Stimulated activated CD8-positive, alpha-beta memory T cell treated with anti-CD3 and anti-CD28 coated beads, Interleukin-7, amount 100 ng/mL, for 1 hour (primary cell): Measurements from ENCODE around the gene KRT27.
"Not testable (repeated sequence)": the region's sequence is repeated elsewhere in the genome, so short reads cannot be mapped to it uniquely, and the experiment has no call there.

ENCODE experiments used
- DNase-seq, 2 donors: peaks; one replicate each; pipeline ENCODE4 v3.0.0-alpha.2; 2020; ENCODE audit warnings: low read depth in 2 of 2

KRT27 gene

DNA sequence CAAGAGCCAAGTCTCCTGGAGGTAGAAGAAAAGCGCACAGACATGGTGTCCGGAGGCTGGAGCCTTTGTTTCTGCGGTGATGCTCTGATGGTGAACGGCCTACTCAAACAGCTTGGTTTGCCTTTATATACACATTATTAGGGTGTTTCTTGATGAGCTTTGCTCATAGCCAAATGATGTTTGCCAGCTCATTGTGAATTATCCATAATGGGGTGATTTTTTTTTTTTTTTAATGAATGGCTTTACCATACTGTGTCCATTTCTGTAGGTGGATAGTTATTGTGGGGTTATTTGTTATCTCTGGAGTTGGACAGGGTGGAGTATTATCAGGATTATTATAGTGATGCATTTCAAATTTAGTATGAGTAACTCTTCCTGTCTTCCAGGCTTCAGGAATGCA, at the start of gene KRT27:
KRT27 (minus strand) TSS at position 101 of the 400 bp plus-strand sequence; CDS start at position 44, 57 bp downstream.
- DNase-seq: no peak

GRCh38 chr17:40830085-40830776, 47.9 kb upstream of the KRT27 start:
- no peak for DNase-seq

- no peak for DNase-seq
These were observed 46.2 kb upstream of the KRT27 start for GRCh38 chr17:40828454-40829044.

GRCh38 chr17:40827746-40828453, 45.5 kb upstream of the KRT27 start:
- DNase-seq: no peak

DNA sequence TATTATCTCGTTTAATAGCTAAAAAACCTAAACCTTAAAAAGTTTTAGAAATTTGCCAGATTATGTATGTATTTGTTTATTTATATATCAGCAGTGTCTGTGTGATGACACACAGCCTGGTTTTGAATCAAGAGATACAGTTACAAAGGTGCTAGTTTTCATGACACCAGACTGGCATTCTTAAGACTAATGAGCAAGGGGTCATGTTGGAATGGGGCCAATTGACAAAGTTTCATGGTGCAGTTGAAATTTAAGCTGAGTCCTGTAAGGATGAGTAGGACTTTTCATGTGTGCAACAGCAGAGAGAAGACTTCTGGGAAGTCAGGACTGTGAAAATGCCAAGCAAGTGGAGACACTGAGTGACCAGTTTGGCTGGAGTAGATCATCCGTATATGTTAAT, 43.2 kb upstream of the KRT27 start:
- no peak for DNase-seq

DNA sequence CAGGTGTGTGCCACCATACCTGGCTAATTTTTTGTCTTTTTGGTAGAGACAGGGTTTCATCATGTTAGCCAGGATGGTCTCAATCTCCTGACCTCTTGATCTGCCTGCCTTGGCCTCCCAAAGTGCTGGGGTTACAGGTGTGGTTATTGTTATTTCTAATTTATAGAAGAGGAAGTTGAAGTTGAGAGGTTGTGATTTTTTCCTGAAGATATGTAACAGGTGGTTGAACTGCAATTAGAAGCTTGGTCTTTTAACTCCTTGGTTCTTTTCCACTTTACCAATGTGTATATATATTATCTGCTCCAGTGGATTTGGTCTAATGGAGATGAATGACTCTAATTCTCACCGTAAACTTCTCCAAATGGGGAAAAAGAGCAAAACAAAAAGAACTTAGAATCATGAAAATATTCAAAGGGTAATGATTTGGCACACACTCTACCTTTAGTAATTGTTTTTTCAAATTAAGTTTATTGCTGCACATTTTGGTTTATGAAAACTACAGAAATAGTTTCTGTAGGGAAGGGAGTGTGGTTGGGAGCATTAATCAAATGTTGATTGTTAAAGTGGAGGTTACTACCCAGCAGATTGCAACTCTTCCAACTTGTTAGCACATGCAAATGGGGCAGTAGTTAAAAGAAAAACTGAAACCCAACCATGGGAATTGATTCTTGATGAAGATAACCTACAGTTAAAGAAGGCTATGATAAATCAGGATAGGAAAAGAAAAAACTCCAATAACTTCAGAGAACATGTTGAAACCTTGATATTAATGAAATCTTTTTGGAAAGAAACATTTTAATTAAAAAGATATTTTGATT, 41.9 kb upstream of the KRT27 start:
- no peak for DNase-seq

DNA sequence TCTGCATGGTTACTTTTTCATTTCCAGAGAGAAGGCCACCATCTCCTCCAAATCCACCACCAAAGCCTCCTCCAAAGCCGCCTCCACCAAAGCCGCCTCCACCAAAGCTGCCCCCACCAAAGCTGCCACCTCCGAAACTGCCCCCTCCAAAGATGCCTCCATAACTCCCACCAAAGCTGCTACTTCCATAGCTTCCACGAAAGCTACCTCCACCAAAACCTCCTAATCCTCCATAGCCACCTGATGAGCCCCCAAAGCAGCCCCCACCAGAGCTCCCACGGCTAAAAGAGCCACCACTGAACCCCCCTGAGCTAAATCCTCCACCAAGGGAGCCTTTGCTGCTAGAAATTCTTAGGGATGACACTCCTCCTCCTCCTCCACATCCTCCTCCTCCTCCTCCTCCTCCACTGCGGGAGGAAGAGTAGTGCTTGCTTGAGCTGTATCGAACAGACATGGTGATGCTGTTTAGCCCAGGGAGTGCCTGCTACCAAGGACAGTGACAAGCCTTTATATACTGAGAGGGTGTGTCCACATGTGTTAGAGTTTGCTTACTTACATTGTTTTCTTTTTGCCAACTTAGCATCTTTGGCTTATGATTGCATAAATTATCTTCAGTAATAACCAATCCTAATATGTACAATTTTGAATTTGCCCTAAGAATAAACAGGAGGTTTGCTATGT, 39.9 kb upstream of the KRT27 start, which contains the start of gene KRT10:
KRT10 (minus strand) TSS at position 483 of the 681 bp plus-strand sequence; CDS start at position 454, 29 bp downstream.
- DNase-seq: no peak

DNA sequence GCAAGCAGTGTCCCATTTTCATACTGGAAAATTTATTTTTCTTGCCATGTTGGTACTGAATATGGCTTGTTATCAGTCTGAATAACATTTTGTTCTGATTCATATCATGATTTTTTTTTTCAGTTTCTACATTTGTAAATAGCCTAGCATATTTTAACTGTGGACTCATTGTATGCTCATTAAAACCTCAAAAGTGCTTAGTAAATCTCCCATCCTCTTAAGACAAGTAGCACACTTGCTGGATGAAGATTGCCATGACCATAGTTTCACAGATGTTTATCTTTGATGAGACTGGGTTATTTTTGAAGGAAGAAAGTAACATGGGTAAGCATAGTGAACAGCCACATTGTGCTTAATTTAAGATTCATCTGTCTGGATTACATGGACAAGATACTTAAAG, 39.2 kb upstream of the KRT27 start:
- DNase-seq: no peak

- DNase-seq: no peak
These were observed 38.0 kb upstream of the KRT27 start for GRCh38 chr17:40820228-40820838.

DNA sequence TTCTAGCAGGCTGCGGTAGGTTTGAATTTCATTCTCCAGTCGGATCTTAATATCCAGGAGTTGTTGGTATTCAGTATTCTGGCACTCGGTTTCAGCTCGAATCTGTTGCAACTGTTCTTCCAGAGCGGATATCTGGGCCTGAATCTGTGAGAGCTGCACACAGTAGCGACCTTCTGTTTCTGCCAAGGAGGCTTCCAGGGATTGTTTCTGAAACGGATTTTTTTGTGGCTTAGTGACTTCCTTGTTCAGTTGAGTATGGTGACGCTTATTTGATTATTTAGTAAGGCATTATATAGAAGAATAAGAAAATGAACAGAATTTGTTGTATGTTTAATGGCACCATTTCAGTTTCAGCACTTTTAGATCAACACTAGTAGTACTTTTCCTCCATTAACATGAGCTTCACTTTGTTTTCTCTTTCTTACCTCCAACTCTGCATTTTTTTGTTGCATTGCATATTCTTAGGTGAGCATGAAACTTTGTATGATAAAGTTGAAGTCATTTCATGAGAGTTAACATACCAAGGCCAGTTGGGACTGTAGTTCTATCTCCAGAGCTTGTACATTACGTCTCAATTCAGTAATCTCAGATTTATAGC, 37.3 kb upstream of the KRT27 start:
- no peak for DNase-seq

DNA sequence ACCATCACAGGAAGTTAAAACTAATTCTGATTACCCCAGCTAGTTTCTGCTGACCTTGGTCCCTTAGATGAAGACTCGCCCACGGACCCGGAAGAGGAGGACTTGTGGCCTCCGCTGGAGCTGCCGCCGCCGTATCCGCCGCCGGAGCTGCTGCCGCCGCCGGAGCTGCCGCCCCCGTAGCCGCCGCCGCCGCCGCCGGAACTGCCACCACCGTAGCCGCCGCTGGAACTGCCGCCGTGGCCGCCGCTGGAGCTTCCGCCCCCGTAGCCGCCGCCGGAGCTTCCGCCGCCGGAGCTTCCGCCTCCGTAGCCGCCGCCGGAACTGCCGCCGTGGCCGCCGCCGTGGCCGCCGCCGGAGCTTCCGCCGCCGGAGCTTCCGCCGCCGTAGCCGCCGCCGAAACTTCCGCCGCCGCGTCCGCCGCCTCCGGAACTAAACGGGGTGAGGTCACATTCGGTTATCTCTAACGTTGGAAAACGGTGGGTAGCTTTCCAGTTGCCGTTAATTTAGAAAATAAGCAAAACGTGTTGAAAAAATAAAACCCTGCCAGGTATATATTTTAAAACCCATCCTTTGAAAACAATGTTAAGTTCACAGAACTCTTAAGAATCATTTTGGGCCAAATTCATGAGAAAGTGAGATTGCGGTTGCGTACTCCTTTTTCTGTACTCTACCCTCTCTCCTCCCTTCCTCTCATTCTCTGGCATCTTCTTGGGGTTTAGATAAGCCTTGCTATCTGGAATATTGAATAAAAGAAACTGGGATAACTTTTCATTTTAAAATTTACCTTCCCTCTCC, 36.6 kb upstream of the KRT27 start:
- DNase-seq: peak; percentile 69 to 78

DNA sequence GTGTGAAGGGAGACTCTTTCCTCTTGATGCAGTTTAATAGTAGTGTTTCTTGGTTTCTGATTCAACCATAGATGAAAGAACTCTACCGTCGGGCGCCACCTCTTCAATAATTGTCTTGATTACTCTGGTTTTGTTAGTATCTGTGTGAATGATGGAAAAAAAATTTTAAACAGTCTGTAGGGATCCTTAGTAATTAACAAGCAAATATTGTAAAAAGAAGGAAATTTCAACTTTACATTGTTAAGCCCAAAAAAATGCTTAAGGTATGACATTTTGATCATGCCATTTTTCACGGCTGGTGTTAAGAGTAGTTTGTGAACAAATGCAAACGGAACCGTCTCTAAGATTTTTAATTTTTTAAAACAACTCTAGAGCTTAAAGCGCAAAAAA, 36.0 kb upstream of the KRT27 start:
- DNase-seq: no peak

DNA sequence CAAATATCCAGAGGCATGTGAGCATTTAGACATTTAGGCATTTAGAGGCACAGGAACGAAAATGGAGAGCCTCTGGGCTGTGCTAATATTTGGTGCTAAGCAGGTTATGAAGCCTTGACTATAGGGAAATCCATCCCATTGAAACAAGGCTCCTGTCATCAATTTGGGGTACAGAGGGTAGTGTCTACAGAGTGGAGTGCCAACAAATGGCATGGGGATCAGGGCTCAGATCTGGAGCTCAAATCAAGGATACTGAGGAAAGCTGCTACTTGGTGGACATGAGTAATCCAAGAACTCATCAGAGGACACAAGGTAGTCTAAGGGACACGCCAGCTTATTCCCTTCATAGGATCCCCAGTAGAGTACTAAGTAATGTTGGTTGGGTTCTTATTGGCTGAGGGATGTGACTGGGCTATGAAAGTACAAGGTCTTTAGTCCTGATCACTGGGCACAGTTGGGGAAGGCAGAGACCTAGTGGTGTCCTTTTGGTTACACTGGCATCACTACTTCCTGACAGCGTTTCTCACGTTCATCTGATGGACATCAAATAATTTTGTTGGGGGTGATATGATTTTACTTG, 34.8 kb upstream of the KRT27 start:
- DNase-seq: no peak

DNA sequence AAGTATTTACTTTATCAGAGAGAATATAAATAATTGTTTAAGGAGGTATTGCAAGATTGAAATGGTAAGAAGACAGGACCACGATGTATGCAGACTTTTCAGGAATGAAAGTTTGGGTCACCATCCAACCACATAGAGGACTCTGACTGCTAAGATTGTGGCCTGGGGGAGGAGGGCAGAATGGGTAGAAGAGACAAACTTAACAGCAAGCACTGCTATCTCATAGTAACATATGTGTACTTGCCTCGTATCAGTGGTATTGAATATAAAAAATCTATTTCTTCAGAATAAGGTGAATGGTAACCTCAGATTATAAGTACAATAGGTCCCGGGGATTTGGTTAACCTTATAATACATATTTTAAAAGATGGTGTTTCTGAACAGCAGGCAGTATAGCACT, 34.2 kb upstream of the KRT27 start:
- DNase-seq: no peak

- DNase-seq: no peak
These were observed 33.0 kb upstream of the KRT27 start for GRCh38 chr17:40815381-40815780.

DNA sequence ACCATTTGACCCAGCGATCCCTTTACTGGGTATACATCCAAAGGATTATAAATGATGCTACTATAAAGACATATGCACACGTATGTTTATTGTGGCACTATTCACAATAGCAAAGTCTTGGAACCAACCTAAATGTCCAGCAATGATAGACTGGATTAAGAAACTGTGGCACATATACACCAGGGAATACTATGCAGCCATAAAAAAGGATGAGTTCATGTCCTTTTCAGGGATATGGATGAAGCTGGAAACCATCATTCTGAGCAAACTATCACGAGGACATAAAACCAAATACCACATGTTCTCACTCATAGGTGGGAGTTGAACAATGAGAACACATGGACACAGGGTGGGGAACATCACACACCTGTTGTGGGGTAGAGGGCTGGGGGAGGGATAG, 32.3 kb upstream of the KRT27 start:
- DNase-seq: not testable (repeated sequence)

- DNase-seq: no peak
These were observed 31.5 kb upstream of the KRT27 start for GRCh38 chr17:40813804-40814203.

DNA sequence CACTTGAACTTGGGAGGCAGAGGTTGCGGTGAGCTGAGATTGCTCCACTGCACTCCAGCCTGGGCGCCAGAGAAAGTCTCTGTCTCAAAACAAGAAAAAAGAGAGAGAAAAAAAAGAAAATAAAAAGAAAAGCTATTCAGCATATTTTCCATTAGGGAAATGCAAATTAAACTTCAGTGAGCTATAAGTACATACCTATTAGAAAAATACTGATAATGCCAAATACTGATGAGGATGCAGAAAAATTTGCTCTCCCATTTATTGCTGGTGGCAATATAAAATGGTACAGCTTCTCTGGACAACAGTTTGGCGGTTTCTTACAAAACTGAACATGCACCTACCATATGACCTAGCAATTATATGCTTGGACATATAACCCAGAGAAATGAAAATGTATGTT, 30.3 kb upstream of the KRT27 start:
- no peak for DNase-seq

GRCh38 chr17:40810494-40810893, 28.1 kb upstream of the KRT27 start:
- no peak for DNase-seq
